GM21515 (cell line): Measurements from ENCODE around the gene HIPK2.
A peak's percentile ranks its signal among the peaks of the same experiment; 100 is the strongest.

Experiments
- ATAC-seq: cut with Tn5 transposase; IDR thresholded peaks from one replicate; pipeline ENCODE4 v1.9.1; 2021; ENCODE audit not compliant: unreplicated experiment

Gene HIPK2

GRCh38 chr7:139777948-139778841 is at the start of gene HIPK2:
Gene HIPK2 (minus strand): TSS chr7:139777998. CDS start chr7:139777623, 375 bp downstream.
- ATAC-seq = peak; percentile 58

- ATAC-seq = no peak
These were observed 49.2 kb upstream of the HIPK2 start for GRCh38 chr7:139827042-139827441.

- no peak for ATAC-seq
These were observed 48.0 kb upstream of the HIPK2 start for GRCh38 chr7:139825666-139826290.

- ATAC-seq = no peak
These were observed 46.2 kb upstream of the HIPK2 start for GRCh38 chr7:139823959-139824521.

- no peak for ATAC-seq
These were observed 45.1 kb upstream of the HIPK2 start for GRCh38 chr7:139822855-139823254.

GRCh38 chr7:139821349-139822105 is 43.7 kb upstream of the HIPK2 start:
- ATAC-seq = no peak

GRCh38 chr7:139820089-139820488 is 42.3 kb upstream of the HIPK2 start:
- ATAC-seq = no peak

- ATAC-seq = no peak
These were observed 39.5 kb upstream of the HIPK2 start for GRCh38 chr7:139817249-139817648.

- ATAC-seq = no peak
These were observed 35.9 kb upstream of the HIPK2 start for GRCh38 chr7:139813689-139814088.

GRCh38 chr7:139813151-139813550 is 35.4 kb upstream of the HIPK2 start:
- ATAC-seq = no peak

GRCh38 chr7:139811066-139811465 is 33.3 kb upstream of the HIPK2 start:
- no peak for ATAC-seq

- ATAC-seq = no peak
These were observed 31.1 kb upstream of the HIPK2 start for GRCh38 chr7:139808846-139809442.

GRCh38 chr7:139808427-139808826 is 30.6 kb upstream of the HIPK2 start:
- ATAC-seq = no peak

GRCh38 chr7:139807009-139807408 is 29.2 kb upstream of the HIPK2 start:
- no peak for ATAC-seq

GRCh38 chr7:139804571-139804970 is 26.8 kb upstream of the HIPK2 start:
- no peak for ATAC-seq

- no peak for ATAC-seq
These were observed 21.8 kb upstream of the HIPK2 start for GRCh38 chr7:139799586-139799985.

- ATAC-seq = no peak
These were observed 21.1 kb upstream of the HIPK2 start for GRCh38 chr7:139798892-139799291.

GRCh38 chr7:139798221-139798620 is 20.4 kb upstream of the HIPK2 start:
- ATAC-seq = peak; percentile 80

- ATAC-seq = no peak
These were observed 19.8 kb upstream of the HIPK2 start for GRCh38 chr7:139797607-139798006.

- no peak for ATAC-seq
These were observed 13.5 kb upstream of the HIPK2 start for GRCh38 chr7:139791316-139791715.

- ATAC-seq = no peak
These were observed 6.8 kb upstream of the HIPK2 start for GRCh38 chr7:139784648-139785047.
